ENCODE measurements around the gene H1-8. TPM values are rescaled to one million over a fixed set of nuclear protein-coding genes. Genes with fewer than 3 reads are reported as not detected.

H1-8 gene
- total RNA-seq, 1 donor from 2014 or later = not detected

GRCh38 chr3:129584631-129585030, 41.7 kb downstream of the H1-8 start:
- H3K27ac Mint-ChIP-seq = no peak overlapping the region
- no peak overlapping the region for H3K4me3 Mint-ChIP-seq
- H3K36me3 Mint-ChIP-seq (ENCODE audit: low read depth) = no peaks in the 10 kb centered on the region
- H3K4me1 Mint-ChIP-seq = peaks cover 3% of the 10 kb centered on the region
- peaks cover 7% of the 10 kb centered on the region for H3K27me3 Mint-ChIP-seq
- intact Hi-C loops (cut with micrococcal nuclease) = no loop called here
- no peaks in the 10 kb centered on the region for H3K9me3 Mint-ChIP-seq
- DNase-seq = no peak

GRCh38 chr3:129585949-129586657, 43.1 kb downstream of the H1-8 start:
- Mint-ChIP-seq H3K9me3 (no peaks in the 10 kb centered on the region), H3K4me1 (peaks cover 3% of the 10 kb centered on the region), H3K27ac (no peak overlapping the region), H3K27me3 (peaks cover 12% of the 10 kb centered on the region), H3K4me3 (no peak overlapping the region), H3K36me3 (ENCODE audit: low read depth) (no peaks in the 10 kb centered on the region)
- DNase-seq = no peak
- intact Hi-C loops (cut with micrococcal nuclease) = no loop called here

DNA sequence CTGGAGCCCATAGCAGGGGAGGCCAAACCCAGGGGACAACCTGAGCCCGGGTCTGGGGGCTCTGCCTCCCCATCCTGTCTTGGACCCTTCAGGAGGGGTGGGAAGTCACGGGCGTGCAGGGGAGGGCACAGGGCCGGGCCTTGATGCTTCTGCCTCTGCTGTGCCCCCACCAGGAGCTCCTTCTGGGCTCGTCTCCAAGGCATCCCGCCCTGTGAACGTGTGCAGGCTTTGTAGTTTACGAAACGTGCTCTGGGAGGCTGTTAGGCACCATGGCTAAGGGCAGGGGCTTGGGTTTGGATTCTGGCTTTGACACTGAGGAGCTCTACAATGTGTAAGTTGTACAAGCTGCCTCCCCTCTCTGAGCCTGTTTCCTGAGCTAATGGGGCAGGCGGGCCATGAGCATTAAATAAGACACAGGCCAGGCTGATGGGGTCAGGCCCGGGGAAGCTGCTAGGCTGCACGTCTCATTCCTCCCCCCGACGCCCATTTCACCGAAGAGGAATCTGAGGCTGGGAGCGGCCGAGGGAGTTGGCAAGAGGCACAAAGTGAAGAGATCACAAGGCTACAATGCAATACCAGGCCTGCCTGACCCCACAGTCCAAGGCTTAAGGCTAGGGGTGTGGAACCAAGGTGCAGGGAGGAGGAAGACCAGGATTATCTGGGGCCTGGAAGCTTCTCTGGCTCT, 43.9 kb downstream of the H1-8 start:
- DNase-seq = no peak
- H3K4me1 Mint-ChIP-seq = peaks cover 3% of the 10 kb centered on the region
- H3K36me3 Mint-ChIP-seq (ENCODE audit: low read depth) = no peaks in the 10 kb centered on the region
- peaks cover 19% of the 10 kb centered on the region for H3K27me3 Mint-ChIP-seq
- intact Hi-C loops (cut with micrococcal nuclease) = no loop called here
- no peak overlapping the region for H3K4me3 Mint-ChIP-seq
- no peaks in the 10 kb centered on the region for H3K9me3 Mint-ChIP-seq
- no peak overlapping the region for H3K27ac Mint-ChIP-seq

GRCh38 chr3:129587566-129588210, 44.7 kb downstream of the H1-8 start:
- no peaks in the 10 kb centered on the region for H3K36me3 Mint-ChIP-seq (ENCODE audit: low read depth)
- peaks cover 22% of the 10 kb centered on the region for H3K27me3 Mint-ChIP-seq
- H3K4me1 Mint-ChIP-seq = peaks cover 3% of the 10 kb centered on the region
- no peaks in the 10 kb centered on the region for H3K9me3 Mint-ChIP-seq
- intact Hi-C loops (cut with micrococcal nuclease) = no loop called here
- H3K27ac Mint-ChIP-seq = no peak overlapping the region
- DNase-seq = no peak
- H3K4me3 Mint-ChIP-seq = no peak overlapping the region

GRCh38 chr3:129590215-129590614, 47.2 kb downstream of the H1-8 start:
- H3K27me3 Mint-ChIP-seq = peaks cover 38% of the 10 kb centered on the region
- no peak for DNase-seq
- H3K4me3 Mint-ChIP-seq = no peak overlapping the region
- H3K27ac Mint-ChIP-seq = no peak overlapping the region
- no peaks in the 10 kb centered on the region for H3K9me3 Mint-ChIP-seq
- intact Hi-C loops (cut with micrococcal nuclease) = no loop called here
- no peaks in the 10 kb centered on the region for H3K36me3 Mint-ChIP-seq (ENCODE audit: low read depth)
- peaks cover 14% of the 10 kb centered on the region for H3K4me1 Mint-ChIP-seq

DNA sequence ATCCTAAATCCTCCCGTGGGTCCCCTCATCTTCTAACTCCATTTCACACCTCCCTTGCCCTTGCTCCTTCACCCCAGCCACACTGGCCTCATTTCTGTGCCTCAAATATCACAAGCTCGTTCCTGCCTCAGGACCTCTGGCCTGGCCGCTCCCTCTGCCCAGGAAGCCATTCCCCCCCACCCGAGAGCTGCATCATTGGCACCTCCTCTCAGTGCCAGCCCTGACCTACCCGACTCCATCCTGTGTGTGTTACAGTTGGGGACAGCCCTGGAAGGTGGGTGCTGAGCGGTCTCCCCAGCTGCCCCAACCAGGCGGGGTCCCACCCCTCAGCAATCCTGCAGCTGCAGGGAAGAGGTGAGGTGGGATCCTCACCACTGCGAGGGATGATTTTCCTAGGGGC, 49.0 kb downstream of the H1-8 start:
- H3K27me3 Mint-ChIP-seq = peaks cover 45% of the 10 kb centered on the region

DNA sequence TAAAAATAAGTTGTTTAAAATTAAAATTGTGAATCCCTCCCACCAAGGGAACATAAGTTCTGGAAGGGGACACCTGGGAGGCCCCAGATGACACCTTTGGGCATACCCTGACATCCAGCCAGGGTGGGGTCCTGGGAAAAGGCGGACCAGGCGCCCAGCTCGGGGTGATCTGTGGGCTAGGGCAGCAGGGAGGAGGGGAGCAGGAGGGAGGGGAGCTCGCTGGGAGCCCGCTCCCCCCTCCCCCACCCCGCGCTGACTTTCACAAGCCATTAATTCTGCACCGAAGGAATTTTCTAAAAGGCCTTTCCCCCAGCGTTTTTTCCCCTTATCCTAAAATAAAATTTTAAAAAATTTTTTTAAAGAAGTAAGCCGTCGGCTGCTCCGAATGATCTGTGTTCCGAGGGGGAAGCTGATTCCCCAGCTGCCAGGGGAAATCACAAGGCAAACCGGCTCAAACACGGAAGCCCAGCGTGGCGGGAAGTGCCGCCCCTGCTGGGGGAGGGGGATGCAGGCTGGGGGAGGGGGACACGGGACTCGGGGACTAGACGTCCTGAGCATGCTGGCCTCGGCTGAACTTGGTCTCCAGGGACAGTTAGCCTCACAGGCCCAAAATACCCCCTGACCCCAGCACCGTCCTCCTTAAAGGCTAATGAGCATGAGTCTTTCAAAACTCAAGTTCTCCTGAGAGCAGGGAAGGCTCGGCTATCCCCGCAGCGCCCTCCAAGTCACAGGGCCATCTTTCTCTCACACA, 49.6 kb downstream of the H1-8 start:
- intact Hi-C loops (cut with micrococcal nuclease) = no loop called here
- H3K27ac Mint-ChIP-seq = no peak overlapping the region

More for the DNA sequence above, 49.0 kb downstream of the H1-8 start:
- H3K36me3 Mint-ChIP-seq (ENCODE audit: low read depth) = no peaks in the 10 kb centered on the region
- H3K9me3 Mint-ChIP-seq = no peaks in the 10 kb centered on the region
- no peak overlapping the region for H3K4me3 Mint-ChIP-seq
- intact Hi-C loops (cut with micrococcal nuclease) = no loop called here
- H3K27ac Mint-ChIP-seq = no peak overlapping the region
- H3K4me1 Mint-ChIP-seq = peaks cover 14% of the 10 kb centered on the region
- DNase-seq = no peak

DNA sequence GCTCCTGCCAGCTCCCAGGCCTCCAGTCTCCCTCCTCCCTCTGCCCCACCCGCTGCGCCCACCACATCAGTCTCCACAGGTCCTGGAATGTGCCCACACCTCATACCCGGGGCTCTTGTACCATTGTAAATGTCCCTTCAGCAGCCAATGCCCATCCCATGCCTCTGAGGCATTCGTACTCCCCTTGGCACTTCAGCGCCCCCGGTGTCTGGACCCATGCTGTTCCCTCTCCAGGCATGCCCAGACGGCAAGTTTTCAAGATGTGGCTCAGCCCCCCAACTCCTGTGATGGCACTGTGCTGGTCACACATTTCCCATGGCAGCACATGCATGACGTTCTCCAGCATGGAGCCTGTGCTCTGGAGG, 50.2 kb downstream of the H1-8 start:
- H3K4me1 Mint-ChIP-seq = peaks cover 14% of the 10 kb centered on the region
- peaks cover 44% of the 10 kb centered on the region for H3K27me3 Mint-ChIP-seq
- DNase-seq = no peak
- H3K4me3 Mint-ChIP-seq = peak overlapping the region; percentile 60
- intact Hi-C loops (cut with micrococcal nuclease) = no loop called here
- no peaks in the 10 kb centered on the region for H3K36me3 Mint-ChIP-seq (ENCODE audit: low read depth)
- H3K9me3 Mint-ChIP-seq = no peaks in the 10 kb centered on the region
- H3K27ac Mint-ChIP-seq = no peak overlapping the region

More for the DNA sequence above, 49.6 kb downstream of the H1-8 start:
- Mint-ChIP-seq H3K9me3 (no peaks in the 10 kb centered on the region), H3K36me3 (ENCODE audit: low read depth) (no peaks in the 10 kb centered on the region), H3K27me3 (peaks cover 45% of the 10 kb centered on the region), H3K4me3 (no peak overlapping the region), H3K4me1 (peaks cover 14% of the 10 kb centered on the region)
- DNase-seq = no peak

- H3K4me3 Mint-ChIP-seq = peak overlapping the region; percentile 60
- DNase-seq = peak; percentile 87
- no peaks in the 10 kb centered on the region for H3K36me3 Mint-ChIP-seq (ENCODE audit: low read depth)
- intact Hi-C loops (cut with micrococcal nuclease) = no loop called here
- H3K27ac Mint-ChIP-seq = peak overlapping the region; percentile 59
- H3K9me3 Mint-ChIP-seq = no peaks in the 10 kb centered on the region
- peaks cover 48% of the 10 kb centered on the region for H3K27me3 Mint-ChIP-seq
- H3K4me1 Mint-ChIP-seq = peaks cover 14% of the 10 kb centered on the region
These were observed 50.8 kb downstream of the H1-8 start for GRCh38 chr3:129593595-129594339.

DNA sequence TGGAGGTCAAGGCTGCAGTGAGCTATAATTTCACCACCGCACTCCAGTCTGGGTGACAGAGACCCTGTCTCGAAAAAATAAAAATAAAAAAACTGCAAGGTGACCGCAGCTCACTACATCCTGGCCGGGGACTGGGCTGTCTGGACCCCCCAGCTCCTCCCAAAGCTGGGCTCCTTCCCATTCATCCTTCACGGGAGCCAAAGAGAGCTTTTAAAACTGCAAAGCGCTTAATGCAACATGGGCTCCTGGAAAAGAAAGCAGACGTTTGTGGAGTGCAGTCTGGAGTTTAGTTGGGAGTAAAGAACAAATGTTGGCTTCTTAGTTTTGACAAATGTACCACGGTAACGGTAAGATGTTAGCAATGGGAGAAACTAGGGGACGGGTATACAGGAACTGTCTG, 51.4 kb downstream of the H1-8 start:
- Mint-ChIP-seq H3K4me3 (no peak overlapping the region), H3K27ac (no peak overlapping the region), H3K9me3 (no peaks in the 10 kb centered on the region), H3K27me3 (peaks cover 50% of the 10 kb centered on the region), H3K4me1 (peaks cover 14% of the 10 kb centered on the region), H3K36me3 (ENCODE audit: low read depth) (no peaks in the 10 kb centered on the region)
- intact Hi-C loops (cut with micrococcal nuclease) = no loop called here
- DNase-seq = no peak

DNA sequence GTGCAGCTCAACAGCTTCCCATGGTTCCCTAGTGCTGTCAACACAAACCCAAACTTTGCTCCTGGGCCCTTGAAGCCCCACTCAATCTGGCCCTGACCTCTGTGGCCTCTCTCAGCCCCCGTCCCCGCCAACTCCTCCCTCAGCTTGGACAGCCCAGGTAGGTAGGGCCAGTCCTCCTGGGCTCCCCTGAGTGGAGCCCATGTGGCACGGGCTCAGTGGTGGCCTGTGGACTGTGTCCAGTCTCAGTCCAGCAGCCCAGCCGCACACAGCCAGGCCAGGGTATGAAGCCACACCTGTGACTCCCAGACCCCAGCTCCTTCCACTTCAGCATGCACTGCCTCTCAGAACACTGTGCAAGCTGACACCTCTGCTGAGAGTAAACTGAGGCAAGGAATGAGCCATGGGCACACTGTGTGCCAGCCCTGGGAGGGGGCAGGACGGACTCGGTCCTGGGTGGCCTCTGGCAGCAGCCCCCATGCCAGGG, 52.0 kb downstream of the H1-8 start:
- H3K9me3 Mint-ChIP-seq = no peaks in the 10 kb centered on the region
- no peak overlapping the region for H3K27ac Mint-ChIP-seq
- peaks cover 54% of the 10 kb centered on the region for H3K27me3 Mint-ChIP-seq
- no peak for DNase-seq
- H3K36me3 Mint-ChIP-seq (ENCODE audit: low read depth) = no peaks in the 10 kb centered on the region
- H3K4me3 Mint-ChIP-seq = no peak overlapping the region
- peaks cover 14% of the 10 kb centered on the region for H3K4me1 Mint-ChIP-seq
- intact Hi-C loops (cut with micrococcal nuclease) = no loop called here

DNA sequence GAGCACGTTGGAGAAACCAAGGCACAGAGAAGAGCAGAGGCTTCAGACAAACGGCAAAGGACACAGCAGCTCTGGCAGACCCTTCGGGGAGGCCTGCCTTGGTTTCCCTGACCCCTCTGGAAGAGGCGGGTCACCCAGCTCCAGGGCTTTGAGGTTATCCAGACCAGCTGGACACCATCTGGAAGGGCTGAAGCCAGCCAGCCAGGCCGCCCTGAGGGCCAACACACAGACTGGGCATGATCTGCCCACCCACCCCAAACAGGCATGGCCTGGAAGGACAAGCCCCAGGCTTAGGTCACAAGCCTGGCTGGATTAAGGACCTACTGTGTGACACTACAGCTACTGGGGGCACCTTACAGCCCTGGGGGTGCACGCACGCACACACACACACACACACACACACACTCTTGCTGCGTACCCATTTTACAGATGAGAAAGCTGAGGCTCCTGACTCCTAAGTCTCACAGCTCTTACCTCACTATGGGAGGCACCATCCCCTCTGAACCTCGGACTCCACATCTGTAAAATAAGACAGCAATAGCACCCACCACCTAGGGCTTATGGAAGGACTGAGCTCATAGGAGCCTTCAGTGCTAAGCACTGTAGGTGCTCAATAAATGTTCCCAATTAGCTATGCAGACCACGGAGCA, 52.7 kb downstream of the H1-8 start:
- peaks cover 55% of the 10 kb centered on the region for H3K27me3 Mint-ChIP-seq
- H3K4me1 Mint-ChIP-seq = peaks cover 14% of the 10 kb centered on the region
- DNase-seq = no peak
- H3K27ac Mint-ChIP-seq = no peak overlapping the region
- H3K4me3 Mint-ChIP-seq = no peak overlapping the region
- intact Hi-C loops (cut with micrococcal nuclease) = no loop called here
- no peaks in the 10 kb centered on the region for H3K9me3 Mint-ChIP-seq
- H3K36me3 Mint-ChIP-seq (ENCODE audit: low read depth) = no peaks in the 10 kb centered on the region

All from activated CD4-positive, alpha-beta T cell treated with anti-CD3 and anti-CD28 coated beads, Interleukin-2, amount 10 ng/mL, durations not matched to agents 24 days and 14 days (primary cell).